Lower leg skin (tissue), 4 donors: ENCODE measurements around the gene RPL26. TPM values are rescaled to one million over a fixed set of nuclear protein-coding genes. Genes with fewer than 3 reads are reported as not detected.

Source experiments
- DNase-seq, 2 donors: peaks; one replicate each; pipeline ENCODE4 v3.0.0-alpha.2; 2019; ENCODE audit warnings: low spot score in 2 of 2
- H3K4me3 ChIP-seq: fragments of 200-600 bp; sonication (generic); 2 replicates; pipeline ENCODE4 v1.5.1; 2017; ENCODE audit warnings: mild to moderate bottlenecking, low read depth; ENCODE audit not compliant: poor library complexity, severe bottlenecking
- POLR2A ChIP-seq, 2 donors: fragments of 450-650 bp; IDR thresholded peaks; one replicate each; pipeline ENCODE4 v1.6.1; 2016 to 2017; ENCODE audit warnings: antibody characterized with exemption in 2 of 2, mild to moderate bottlenecking in 1 of 2, moderate library complexity in 1 of 2
- WGBS, 2 donors: methylation state at CpG; one replicate each; pipeline ENCODE4 v1.1.5; 2018; 5-methylcytosine and 5-hydroxymethylcytosine counted together
- intact Hi-C: fragments of 100-400 bp; cut with DNase I; formaldehyde crosslinking; loops from one replicate; pipeline ENCODE4 v1.15.0; 2023; ENCODE audit warnings: low total_unique reads
- total RNA-seq, 4 donors: library from RNA; depleted of rRNA; stranded (reverse); fragments of >200 nt; gene quantifications; one replicate each; pipeline ENCODE4 v1.1.0, GENCODE V29; 2016
- TF ChIP-seq, protein P1 (sequence below), 3 donors: fragments of 450-650 bp; IDR thresholded peaks; one replicate each; pipeline ENCODE4 v1.5.1; 2016; ENCODE audit warnings: antibody characterized with exemption in 3 of 3, mild to moderate bottlenecking in 3 of 3, moderate library complexity in 2 of 3

RPL26 gene
- 1,000 to 10,000 TPM; 3,126 to 5,795 (median 3,707) TPM for total RNA-seq

DNA sequence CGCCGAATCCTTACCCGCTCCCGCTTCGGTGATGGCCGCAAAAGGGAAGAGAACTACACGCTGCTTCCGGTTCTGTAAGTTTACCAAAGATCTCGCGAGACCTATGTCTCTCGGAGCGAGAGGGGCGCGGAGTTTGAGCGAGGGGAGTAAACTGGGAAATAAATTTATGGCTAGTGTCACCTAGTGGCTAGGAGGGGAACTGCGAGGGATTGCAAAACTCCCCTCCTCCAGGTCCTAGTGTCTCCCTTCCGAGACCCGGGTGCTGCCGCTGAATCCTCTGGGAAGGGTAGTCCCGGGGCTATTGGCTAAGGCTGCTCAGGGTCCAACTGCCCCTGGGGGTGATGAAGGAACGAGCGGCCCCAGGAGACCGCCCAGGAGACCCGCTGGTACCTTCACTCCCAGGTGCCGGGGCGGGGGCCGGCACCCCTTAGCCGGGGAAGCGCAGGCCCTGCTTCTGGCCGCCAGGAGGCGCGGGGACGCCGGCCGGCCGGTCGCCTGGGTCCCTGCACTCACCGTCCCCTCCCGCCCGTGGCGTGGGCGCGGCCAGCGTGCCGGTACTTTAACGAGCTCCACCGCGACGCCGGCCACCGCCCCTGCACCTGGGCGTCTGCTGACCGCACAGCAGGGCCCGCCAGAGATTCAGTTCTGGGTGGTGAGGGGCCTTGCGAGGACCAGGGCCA, at the start of gene RPL26:
Gene RPL26, minus strand, starts transcription at position 51 of the 680 bp plus-strand sequence. CDS start 883 bp downstream, outside the sequence.
- peak within 1 kb of the TSS; percentile 79 for H3K4me3 ChIP-seq
- peak; percentile 99 for DNase-seq
- WGBS, 2 donors, result 0 to 1% methylated on average over 22 to 29 of the region's 55 CpGs
- intact Hi-C loops, result no loop called here
- peak in 1 of 2 donors; percentile 61 for TF ChIP-seq POLR2A (IDR thresholded peaks at IDR 0.05)
- TF ChIP-seq, protein P1, sequence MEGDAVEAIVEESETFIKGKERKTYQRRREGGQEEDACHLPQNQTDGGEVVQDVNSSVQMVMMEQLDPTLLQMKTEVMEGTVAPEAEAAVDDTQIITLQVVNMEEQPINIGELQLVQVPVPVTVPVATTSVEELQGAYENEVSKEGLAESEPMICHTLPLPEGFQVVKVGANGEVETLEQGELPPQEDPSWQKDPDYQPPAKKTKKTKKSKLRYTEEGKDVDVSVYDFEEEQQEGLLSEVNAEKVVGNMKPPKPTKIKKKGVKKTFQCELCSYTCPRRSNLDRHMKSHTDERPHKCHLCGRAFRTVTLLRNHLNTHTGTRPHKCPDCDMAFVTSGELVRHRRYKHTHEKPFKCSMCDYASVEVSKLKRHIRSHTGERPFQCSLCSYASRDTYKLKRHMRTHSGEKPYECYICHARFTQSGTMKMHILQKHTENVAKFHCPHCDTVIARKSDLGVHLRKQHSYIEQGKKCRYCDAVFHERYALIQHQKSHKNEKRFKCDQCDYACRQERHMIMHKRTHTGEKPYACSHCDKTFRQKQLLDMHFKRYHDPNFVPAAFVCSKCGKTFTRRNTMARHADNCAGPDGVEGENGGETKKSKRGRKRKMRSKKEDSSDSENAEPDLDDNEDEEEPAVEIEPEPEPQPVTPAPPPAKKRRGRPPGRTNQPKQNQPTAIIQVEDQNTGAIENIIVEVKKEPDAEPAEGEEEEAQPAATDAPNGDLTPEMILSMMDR (IDR thresholded peaks at IDR 0.05), result peak in 1 of 3 donors; percentile 98

DNA sequence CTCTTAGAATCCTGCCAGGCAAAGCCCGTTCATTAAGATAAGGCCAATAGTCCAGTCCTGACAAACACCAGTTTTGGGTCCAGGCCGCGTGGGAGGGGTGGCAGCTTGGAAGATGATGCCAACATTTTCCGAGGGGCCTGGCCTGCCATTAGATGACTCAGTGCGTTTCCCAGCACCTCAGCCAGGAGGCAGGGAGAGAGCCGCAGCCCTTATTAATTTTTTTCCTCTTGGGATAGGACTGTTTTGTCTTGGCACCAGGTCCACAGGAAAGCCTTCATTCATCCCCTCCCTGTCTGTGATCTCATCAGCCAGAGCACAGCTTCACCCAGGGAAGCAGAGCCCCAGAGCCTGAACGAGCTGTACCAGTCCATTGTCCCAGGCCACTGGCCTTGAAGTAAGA, 48.0 kb upstream of the RPL26 start:
- H3K4me3 ChIP-seq, result no peak overlapping the region
- intact Hi-C loops, result no loop called here
- WGBS, 2 donors, result 13 to 28% methylated on average over 7 of the region's 7 CpGs
- no peak for TF ChIP-seq POLR2A (IDR thresholded peaks at IDR 0.05)
- TF ChIP-seq, protein P1 (IDR thresholded peaks at IDR 0.05), result no peak
- DNase-seq, result peak; percentile 49 to 91

DNA sequence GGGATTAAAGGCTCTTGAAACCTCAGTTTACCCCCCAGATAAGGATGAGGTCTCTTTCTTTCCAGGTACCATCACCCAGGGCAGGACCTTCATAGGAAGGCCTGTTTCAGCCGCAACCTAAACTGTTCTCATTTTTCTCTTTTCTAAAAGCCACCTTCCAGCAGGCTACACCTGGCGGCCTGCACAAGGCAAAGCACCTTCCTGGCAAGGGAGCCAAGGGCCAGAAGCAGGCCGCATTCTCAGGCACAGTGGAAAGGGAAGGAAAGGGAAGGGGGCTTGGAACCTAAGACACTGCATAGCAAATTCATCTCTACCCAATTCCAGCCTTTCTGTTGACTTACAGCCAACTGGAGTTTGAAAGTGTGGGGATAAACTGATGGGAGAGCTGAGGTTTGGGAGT, 43.8 kb upstream of the RPL26 start:
- WGBS, 2 donors, result 93 to 96% methylated on average over 3 of the region's 3 CpGs
- TF ChIP-seq, protein P1 (IDR thresholded peaks at IDR 0.05), result no peak
- intact Hi-C loops, result no loop called here
- no peak for DNase-seq
- no peak overlapping the region for H3K4me3 ChIP-seq

DNA sequence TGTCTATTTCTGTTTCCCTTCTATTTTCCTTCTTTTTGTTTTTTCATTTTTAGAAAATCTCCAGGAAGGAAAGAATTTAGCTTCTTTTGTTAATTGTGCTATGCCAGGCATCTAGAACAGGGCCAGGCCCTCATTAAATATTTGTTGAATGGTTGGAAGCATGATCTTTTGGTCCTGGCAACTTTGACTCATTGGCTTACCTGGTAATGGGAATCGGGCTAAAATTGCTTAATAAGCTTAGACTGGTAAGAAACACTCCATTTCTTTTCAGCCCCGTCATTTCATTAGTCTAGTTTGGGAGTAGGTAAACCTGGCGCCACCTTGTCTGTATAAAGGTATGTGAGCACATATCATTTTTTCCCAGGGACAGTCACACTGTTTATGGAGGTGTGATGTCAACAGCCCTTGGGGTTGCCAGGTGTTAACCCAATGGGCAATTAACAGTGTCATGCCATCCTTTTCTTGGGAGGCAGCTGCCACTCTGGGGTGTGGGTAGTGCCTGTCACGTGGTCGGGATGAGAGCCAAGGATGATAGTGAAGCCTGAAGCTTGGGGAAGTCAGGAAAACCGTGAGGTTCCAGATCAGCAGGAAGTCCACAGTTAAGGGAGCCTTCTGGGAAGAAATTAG, 43.2 kb upstream of the RPL26 start:
- WGBS, 2 donors, result 43 to 46% methylated on average over 6 of the region's 6 CpGs
- no peak overlapping the region for H3K4me3 ChIP-seq
- no peak for DNase-seq
- TF ChIP-seq, protein P1 (IDR thresholded peaks at IDR 0.05), result no peak
- TF ChIP-seq POLR2A (IDR thresholded peaks at IDR 0.05), result no peak
- intact Hi-C loops, result no loop called here

DNA sequence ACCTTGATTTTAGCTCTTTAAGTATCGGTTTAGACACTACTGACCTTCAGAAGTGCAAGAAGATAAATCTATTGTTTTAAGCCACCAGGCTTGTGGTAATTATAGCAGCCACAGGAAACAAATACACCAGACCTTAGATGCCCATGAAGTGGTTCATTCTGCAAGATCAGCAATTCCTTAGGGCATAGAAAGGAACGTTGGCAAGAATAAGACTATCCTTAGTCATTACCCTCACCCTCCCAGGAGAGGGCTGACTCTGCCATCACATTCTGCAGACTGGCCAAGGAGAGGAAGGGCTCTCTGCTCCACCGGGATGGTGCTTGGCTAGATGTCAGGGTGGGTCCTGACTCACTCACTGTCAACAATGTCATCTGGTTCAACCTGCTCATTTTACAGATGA, 38.6 kb upstream of the RPL26 start:
- no peak overlapping the region for H3K4me3 ChIP-seq
- intact Hi-C loops, result no loop called here
- no peak for DNase-seq
- WGBS, 2 donors, result 40 to 56% methylated on average over 3 of the region's 3 CpGs
- TF ChIP-seq, protein P1 (IDR thresholded peaks at IDR 0.05), result no peak
- no peak for TF ChIP-seq POLR2A (IDR thresholded peaks at IDR 0.05)
